T-helper 22 cell (primary cell): Measurements from ENCODE around the gene BMPR1A.

Source experiments
- DNase-seq: peaks from one replicate; pipeline ENCODE4 v3.0.0-alpha.2; 2020; ENCODE audit warnings: low read depth

Gene BMPR1A

DNA sequence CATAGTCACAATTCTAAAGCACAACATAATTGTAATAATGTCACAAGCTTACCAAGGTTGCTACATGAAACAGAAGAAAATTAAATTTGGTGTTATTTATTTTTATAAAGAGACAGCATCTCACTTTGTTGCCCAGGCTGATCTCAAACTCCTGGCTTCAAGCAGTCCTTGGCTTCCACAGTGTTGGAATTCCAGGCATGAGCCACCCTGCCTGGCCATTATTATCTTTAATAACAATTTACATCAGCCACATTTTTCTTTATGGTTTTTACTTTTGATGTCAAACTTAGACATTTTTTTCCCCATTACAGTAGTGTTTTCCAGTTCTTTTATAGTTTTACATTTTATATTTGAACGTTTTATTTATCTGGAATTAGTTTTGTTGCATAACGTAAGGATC, 46.7 kb downstream of the BMPR1A start:
- DNase-seq: no peak

DNA sequence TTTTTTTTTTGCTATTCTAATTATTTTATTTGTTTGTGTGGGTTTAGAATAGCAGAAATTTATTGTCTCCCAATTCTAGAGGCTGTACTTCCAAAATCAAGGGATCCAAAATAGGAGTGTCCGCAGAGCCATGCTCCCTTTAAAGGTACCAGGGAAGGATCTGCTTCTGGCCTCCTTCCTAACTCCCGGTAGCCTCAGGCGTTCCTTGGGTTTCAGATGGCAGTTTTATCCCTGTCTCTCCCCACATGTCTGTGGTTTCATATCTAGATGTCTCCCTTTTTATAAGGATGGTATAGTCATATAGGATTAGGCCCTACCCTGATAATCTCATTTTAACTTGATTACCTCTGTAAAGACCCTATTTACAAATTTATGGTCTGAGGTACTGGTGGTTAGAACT, 48.4 kb downstream of the BMPR1A start:
- no peak for DNase-seq

DNA sequence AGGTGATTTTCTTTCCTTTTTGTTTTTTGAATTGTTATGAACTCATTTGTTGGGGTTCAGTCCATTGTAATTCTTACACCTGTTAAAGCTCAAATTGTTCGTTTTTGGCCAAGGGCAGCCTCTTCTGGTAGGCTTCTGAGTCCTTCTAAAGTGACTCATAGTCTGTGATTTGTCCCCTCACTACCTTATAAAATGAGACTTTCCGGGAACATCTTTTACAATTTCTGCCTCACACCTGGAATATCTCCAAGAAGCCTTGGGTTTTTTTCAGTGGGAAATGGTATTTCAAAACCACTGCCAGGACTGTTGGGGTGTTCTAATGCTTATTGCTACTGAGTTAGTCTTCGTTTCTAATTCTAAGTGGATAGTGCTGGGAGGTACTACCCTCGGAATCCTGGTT, 56.7 kb downstream of the BMPR1A start:
- no peak for DNase-seq

DNA sequence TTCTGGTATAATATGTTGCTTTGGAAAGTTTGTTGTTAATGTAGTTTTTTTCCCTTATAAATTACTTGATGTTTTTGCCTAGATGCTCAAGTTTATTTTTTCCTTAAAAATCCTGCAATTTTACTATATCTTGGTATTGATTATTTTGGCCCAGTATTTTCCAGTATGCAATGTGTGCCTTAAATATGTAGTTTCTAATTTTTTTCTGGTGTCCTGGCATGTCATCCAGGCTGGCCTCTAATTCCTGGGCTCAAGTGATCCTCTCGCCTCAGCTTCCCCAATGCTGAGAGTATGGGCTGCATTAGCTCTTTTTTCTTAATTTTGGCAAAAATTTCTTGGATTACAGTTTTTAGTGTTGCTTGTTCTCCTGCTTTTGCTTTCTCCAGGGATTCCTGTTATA, 57.6 kb downstream of the BMPR1A start:
- DNase-seq: no peak

DNA sequence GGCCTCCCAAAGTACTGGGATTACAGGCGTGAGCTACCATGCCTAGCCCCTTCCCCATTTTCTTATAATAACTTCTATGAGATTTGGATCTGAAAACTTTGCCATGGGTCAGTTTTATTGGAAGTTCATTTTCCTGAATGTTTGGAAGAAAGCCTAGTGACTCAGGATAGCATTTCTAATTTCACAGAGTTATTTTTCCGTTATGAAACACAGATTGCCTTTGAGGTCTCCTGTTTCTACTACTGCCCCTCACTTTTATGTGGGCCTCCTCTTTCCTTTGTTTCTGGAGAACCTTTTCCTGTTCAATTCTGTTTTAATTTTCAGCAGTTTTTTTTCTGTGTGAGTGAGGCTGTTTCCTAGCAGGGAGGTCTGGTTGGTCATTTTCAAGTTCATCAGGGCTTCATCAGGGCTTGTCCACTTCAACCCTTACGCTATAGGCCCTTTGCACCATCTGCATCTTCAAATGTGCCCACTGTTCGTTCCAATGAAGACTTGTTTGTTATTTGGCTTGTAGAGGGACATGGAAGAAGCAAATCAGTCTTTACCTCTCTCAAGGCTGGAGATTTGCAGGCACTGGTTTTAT, 58.7 kb downstream of the BMPR1A start:
- no peak for DNase-seq

DNA sequence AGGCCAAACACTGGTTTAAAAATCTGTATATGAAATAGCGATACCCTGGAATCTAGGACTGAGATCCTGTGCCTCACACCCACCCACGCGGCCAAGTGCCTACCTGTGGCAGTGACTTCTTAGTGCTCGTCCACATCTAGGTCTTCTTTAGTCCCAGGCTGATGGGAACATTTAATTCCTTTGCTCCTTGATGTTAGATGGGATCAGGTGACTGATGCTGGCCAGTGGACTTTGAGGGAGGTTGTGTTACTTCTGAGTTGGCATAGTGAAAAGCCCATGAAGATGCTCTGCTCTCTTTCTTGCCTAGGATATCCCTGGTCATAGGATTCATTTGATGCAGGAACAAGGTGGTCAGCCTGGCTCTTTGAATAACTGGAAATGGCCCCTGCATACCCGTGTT, 59.2 kb downstream of the BMPR1A start:
- no peak for DNase-seq

DNA sequence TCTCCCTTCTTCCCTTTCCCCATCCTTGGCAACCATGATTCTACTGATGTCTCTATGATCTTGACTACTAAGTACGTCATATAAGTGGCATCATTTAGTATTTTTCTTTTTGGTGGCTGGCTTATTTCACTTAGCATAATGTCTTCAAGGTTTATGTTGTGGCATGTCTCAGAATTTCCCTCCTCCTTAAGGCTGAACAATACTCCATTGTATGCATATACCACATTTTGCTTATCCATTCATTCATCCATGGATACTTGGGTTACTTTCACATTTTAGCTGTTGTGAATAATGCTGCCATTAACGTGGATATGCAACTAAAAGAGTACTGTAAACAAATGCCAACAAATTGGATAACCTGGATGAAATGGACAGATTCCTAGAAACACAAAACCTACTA, 60.8 kb downstream of the BMPR1A start:
- no peak for DNase-seq

DNA sequence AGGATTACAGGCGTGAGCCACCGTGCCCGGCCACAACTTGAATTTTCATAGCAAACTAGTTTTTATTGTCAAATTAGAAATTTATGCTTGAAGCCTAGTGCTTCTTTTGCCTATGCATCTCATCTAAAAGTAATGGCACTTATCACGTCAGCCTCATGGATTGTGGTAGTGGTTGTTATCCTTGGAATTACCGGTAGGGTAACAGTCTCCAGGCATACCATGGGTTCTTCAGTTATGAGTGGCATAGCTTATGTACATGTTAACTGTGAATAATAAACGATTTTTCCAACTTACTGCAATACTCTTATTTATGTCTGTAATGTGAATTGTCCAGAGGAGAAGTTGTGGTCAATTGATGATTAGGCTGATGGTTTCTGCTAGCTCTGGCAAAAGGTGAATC, 63.1 kb downstream of the BMPR1A start:
- no peak for DNase-seq

DNA sequence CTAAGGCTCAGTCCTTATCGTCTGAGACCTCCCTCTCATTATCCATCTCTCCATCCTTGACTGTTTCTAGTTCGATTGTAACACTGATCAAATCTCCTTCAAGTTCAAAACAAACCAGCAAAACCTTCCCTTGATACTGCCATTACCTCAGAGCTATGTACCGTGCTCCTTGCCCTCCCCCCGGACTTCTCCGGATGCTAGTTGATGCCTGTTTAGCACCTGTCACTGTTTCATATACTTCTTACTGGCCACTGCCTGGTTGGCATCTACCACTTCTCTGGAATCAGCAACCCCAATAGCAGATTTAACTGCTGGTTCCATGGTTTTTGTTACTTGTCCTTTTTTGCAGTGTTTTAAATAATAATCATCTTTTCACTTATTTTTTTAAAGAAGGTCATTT, 64.1 kb downstream of the BMPR1A start:
- no peak for DNase-seq

DNA sequence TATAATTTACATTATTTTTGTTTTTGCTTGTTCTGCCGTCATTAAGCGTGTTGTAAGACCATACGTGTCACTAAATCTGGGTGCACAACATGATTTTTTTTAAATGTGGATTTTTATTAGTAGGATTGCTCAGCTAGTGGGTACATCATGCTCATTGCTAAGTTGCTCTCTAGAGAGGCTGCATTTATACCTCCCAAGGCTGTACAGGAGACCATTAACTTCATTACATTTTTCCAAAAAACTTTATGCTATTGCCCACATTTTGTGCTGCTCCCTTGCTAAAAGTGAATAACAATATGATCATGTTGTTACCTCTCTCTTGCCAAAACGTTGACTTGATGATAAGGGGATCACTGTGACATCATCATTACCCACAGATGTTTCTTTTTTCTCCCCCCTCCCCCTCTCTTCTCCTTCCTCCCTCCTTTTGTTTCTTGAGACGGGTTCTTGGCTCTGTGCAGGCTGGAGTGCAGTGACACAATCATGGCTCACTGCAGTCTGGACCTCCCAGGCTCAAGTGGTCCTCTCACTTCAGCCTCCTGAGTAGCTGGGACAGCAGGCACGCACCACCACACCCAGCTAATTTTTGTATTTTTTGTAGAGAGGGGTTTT, 65.1 kb downstream of the BMPR1A start:
- DNase-seq: no peak

DNA sequence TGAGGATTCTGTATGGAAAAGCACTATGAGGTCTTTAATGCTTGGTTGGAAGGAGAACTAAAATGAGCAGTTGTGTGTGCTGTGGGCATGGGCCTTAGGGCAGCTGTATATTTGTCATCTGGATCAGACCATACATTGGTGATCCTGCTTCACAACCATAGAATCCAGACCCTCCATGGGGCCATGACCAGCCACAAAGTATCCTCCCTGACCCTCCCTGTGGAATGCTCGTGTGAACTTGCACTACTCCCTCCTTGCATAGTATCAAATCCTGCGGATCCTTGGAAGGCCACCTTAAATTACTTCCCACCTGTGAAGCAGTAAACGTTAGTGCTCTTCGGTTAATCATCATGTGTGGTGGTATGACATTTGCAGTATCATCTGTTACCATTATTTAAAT, 67.1 kb downstream of the BMPR1A start:
- DNase-seq: no peak

DNA sequence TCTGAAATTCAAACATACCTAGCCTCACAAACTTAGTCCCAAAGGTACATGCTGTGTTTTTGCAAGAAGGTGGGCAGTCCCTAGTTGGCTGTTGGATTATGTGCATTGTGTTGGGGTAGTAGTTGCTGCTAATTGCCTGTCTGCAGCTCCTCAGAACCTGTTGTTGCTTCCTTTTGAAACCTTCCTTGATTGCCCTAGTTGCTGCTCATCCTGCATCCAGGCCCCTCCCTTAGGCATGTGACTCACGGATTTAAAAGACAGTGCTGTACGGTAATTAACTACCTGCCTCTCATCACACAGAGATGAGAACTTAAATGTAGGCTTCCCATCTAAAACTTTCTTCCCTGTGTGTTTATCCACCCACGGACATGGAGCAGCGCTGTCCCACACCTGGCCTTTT, 67.7 kb downstream of the BMPR1A start:
- DNase-seq: no peak

DNA sequence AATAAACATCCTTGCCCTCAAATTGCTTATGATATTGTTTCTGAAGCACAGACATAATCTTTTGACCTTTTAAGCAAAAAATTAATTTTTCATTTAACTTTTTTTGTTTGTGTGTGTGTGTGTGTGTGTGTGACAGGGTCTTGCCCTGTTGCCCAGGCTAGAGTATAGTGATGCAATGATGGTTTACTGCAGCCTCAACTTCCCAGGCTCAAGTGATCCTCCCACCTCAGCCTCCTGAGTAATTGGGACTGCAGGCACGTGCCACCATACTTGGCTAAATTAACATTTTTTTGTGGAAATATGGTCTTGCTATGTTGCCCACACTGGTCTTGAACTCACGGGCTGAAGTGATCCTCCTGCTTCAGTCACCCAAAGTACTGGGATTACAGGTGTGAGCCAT, 68.9 kb downstream of the BMPR1A start:
- no peak for DNase-seq

DNA sequence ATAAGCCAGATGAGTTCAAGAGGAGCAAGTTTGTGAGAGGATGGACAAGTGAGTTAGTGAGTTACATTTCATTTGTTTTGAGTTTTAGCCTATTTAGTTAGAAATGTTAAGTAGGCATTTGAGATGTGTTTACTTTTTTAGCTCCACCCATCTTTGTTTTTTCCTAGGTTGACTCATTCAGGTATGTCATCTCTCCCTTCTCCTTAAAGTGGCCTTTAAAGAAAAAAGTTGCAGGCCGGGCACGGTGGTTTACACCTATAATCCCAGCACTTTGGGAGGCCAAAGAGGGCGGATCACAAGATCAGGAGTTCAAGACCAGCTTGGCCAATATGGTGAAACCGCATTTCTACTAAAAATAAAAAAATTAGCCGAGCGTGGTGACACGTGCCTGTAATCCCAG, 71.2 kb downstream of the BMPR1A start:
- no peak for DNase-seq

DNA sequence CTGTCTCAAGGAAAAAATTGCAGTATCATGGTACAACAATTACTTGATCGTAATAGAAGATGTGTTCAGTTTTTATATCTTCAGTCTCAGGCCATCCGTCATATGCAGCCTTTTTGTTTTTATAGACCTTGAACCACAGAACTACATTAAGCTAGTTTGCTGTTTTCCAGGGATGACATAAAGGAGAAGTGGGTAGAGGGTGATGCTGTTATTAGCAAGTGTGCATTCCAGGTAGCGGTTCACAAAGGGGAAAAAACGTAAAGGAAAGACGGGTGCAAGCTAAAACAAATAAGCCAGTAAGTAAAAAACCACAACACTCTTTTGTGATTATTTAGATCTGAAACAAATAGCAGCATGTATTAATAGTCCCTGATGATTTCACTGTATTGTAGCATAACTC, 71.7 kb downstream of the BMPR1A start:
- DNase-seq: no peak

DNA sequence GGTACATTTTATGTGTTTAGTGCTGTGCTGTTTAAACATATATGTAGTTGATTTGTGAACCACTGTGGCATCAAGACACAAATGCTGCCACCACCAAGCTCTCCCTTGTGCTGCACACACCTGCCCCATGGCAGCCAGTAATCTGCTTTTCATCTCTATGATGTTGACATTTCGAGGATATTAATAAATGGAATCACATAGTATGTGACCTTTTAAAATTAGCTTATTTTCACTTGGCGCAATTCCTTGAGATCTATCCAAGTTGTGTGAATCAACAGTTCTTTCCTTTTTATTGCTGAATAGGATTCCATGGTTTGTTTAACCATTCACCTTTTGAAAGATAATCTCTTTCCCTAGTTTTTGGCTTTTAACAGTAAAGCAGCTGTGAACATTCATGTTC, 73.1 kb downstream of the BMPR1A start:
- DNase-seq: no peak

DNA sequence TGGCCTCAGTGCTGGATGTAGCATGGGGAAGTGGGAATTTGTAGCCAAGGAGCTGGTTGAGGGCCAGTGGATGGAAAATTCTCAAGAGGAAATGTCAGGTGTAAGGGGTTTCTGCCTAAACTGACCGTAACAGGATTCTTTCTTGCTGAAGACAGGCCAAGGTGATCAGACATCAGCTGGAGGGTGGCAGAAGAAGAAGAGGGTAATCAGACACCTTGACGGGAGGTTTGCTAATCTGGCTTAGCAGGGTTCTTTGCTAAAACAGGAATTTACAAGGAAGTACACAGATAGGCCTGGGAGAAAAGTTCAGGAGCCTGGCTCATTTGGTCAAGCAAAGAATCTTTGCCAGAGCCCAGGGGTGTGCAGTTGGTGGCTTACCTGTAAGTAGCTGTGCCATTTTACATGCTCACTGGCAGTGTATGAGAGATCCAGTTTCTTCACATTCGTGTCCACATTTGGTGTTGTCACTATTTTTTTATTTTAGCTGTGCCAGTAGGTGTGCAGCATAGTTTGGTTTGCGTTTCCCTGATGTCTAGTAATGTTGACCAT, 73.7 kb downstream of the BMPR1A start:
- no peak for DNase-seq

DNA sequence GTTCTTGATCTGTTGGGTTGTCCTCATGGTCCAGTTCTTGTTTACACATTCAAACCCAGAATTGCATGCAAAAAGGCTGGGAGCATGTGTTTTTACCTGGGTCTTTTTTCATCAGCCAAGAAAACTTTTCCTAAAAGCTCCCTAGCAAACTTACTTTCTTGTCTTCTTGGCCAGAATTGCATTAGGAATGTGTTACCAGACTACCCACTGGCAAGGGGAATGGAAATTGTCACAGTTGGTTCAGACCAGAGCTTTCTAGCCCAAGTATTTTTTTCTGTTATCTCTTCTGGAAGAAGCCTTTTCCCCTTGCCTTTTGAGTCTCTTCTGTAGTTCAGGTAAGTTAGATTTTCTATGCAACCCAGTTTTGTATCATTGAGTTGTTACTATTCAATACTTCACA, 77.5 kb downstream of the BMPR1A start:
- DNase-seq: no peak

DNA sequence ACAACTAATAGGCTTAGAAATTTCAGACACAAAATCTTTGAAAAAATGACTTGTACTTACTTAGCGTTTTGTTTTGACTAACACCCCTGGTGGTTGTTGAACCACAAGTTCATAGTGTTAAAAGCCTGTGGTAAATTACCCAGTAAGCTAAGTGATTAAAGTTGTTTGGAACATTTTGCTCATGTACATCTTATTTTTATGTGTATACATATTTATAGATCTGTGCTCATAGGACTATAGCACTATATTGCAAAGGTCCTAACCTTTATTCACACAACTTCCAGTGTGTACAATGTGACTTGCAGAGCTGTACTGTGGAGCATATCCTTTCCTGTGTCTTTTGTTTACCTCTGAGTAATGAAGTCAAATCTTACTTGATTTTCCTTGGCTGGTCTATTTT, 79.6 kb downstream of the BMPR1A start:
- no peak for DNase-seq

DNA sequence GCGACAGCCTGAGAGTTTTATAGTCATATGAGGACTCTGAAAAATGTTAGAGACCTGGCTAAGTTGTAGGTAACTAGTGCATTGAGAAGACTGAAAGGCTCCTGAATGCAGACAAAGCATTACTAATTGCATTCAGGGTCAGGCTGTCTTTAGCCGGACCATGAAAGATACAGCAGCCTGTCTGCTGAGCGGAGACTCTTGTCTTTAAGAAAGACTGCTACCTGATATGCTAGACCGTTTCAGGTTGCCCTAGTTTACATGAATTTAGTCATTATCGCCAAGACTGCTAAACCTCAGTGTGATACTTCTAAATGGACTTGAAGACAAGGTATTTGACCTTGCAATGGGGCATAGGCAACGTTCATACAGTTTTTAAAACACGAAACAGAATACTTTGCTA, 81.2 kb downstream of the BMPR1A start:
- DNase-seq: no peak

DNA sequence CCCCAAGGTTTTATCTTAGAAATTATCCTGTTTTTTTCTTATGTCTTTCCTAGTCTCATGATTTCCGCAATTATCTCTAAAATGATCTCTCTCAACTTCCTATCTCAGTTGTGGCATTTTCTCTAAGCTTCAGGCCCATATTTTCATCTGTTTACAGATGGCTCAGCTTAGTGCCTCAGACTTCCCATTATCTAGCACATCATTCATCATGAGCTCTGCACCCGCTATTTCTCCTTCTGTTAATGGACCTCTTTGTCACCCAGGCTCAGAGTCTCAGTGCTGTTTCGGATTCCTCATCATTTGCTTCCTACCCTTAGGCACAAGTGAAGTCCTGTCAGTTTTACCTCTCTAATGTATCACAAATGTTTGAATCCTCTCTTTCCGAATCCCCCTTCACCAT, 84.1 kb downstream of the BMPR1A start:
- no peak for DNase-seq

DNA sequence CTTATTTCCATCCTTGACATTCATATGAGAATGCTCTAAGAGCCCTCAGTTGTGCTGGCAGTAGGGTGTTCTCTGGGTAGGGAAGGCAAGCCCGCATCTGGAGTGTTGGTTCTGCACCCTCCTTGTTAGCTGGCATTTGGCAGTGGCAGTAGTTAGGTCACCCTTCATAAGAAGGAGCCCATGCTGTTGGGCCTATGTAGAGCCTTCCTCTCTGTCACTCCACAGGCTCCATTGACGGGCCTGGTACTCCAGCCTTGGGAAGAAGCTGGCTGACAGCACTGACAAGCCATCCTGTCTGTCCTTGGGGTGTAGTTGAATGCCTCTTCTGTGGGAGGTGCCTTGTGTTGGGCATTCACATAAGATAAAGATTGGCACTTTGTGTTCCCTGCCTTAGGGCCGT, 89.7 kb downstream of the BMPR1A start:
- DNase-seq: no peak

DNA sequence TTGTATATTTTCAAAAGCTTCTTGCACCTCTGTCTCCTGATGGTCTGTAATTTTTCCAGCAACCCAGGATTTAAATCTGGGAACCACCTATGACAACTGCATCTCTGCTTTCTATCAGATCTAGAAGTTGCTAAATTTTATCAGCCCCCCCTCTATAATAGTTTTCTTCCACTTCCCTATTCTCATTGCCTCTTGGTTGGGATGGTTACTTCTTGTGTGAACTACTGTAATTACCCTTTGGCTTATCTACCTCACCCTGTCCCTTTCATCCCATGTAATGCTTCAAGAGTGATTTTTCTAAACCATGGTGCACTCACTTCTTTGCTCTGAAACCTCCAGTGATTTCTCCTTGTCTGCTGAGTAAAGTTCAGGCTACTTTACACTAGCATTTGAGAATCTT, 92.3 kb downstream of the BMPR1A start:
- no peak for DNase-seq

DNA sequence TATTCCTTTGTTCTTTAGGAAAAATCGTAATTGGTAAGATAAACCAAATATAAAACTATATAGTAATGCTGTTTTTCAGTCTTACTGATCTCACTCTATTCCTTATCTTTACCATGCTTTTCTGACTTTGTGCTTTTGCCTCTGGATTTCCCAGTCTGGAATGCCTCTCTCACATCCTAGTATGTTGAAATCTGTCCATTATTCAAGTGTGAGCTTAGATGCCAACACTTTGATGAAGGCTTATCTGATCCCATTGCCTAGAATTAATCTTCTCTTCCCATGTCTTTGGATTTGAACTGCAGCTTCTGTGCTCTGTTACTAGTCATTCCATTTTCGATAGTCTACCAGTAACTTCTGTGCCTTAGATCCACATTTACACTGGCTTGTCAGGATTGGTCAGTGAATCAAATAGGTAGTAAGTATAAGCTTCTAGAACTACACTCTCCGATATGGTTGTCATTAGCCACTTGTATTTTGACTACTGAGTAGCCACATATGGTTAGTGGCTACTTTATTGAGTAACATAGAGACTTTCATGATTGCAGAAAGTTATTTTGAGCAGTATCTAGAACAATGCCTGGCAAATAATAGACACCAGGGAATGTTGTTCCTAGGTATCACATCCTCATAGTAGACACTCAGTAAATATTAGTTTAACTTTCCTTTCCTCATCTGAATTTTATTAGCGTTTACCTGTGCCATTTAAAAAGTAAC, 92.9 kb downstream of the BMPR1A start:
- no peak for DNase-seq
